GM23338 (cell line): ENCODE results near the gene IKBKE.

Experiments
- EZH2 ChIP-seq: fragments of 200-600 bp; sonication (generic); IDR thresholded peaks from one replicate; pipeline ENCODE4 v1.8.0; 2017; ENCODE audit warnings: antibody characterized with exemption, mild to moderate bottlenecking, low read depth; ENCODE audit not compliant: unreplicated experiment
- EZH2phosphoT487 ChIP-seq: fragments of 200-600 bp; sonication (generic); IDR thresholded peaks from one replicate; pipeline ENCODE4 v1.8.1; 2018; ENCODE audit warnings: antibody characterized with exemption; ENCODE audit not compliant: unreplicated experiment
- POLR2AphosphoS5 ChIP-seq: IDR thresholded peaks from 2 replicates; pipeline ENCODE4 v1.6.1; 2016; ENCODE audit warnings: antibody characterized with exemption, low read depth
- REST ChIP-seq: IDR thresholded peaks from one replicate; pipeline ENCODE4 v1.6.1; 2018; ENCODE audit warnings: antibody characterized with exemption; ENCODE audit not compliant: unreplicated experiment
- ZNF114 ChIP-seq: fragments of 250-450 bp; sonication (Bioruptor Pico); IDR thresholded peaks from 2 replicates; pipeline ENCODE4 v1.5.0; 2020; ENCODE audit warnings: mild to moderate bottlenecking, moderate library complexity
- ZNF331 ChIP-seq: fragments of 250-450 bp; sonication (Bioruptor Pico); IDR thresholded peaks from 2 replicates; pipeline ENCODE4 v1.5.0; 2020; ENCODE audit warnings: low read depth, mild to moderate bottlenecking, moderate library complexity
- TF ChIP-seq, protein P1 (sequence below), 2 experiments: fragments of 200-600 bp in 1 of 2; sonication (generic) in 1 of 2; conservative IDR thresholded peaks; 2 replicates each; pipeline versions ENCODE4 v1.5.1 to v1.6.1; 2016 to 2017; ENCODE audit warnings: antibody characterized with exemption in 2 of 2, low read depth in 2 of 2, mild to moderate bottlenecking in 2 of 2, moderate library complexity in 1 of 2
- TF ChIP-seq, protein P2 (sequence below): IDR thresholded peaks from 2 replicates; pipeline ENCODE4 v1.6.1; 2016; ENCODE audit warnings: antibody characterized with exemption

- no peak for TF ChIP-seq POLR2AphosphoS5
- TF ChIP-seq, protein P1, sequence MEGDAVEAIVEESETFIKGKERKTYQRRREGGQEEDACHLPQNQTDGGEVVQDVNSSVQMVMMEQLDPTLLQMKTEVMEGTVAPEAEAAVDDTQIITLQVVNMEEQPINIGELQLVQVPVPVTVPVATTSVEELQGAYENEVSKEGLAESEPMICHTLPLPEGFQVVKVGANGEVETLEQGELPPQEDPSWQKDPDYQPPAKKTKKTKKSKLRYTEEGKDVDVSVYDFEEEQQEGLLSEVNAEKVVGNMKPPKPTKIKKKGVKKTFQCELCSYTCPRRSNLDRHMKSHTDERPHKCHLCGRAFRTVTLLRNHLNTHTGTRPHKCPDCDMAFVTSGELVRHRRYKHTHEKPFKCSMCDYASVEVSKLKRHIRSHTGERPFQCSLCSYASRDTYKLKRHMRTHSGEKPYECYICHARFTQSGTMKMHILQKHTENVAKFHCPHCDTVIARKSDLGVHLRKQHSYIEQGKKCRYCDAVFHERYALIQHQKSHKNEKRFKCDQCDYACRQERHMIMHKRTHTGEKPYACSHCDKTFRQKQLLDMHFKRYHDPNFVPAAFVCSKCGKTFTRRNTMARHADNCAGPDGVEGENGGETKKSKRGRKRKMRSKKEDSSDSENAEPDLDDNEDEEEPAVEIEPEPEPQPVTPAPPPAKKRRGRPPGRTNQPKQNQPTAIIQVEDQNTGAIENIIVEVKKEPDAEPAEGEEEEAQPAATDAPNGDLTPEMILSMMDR (conservative IDR thresholded peaks at IDR 0.05; ENCODE audit: low read depth in 2 of 2) = no peak
- no peak for TF ChIP-seq EZH2phosphoT487
- no peak for TF ChIP-seq ZNF114
- TF ChIP-seq EZH2 = no peak
- TF ChIP-seq, protein P2, sequence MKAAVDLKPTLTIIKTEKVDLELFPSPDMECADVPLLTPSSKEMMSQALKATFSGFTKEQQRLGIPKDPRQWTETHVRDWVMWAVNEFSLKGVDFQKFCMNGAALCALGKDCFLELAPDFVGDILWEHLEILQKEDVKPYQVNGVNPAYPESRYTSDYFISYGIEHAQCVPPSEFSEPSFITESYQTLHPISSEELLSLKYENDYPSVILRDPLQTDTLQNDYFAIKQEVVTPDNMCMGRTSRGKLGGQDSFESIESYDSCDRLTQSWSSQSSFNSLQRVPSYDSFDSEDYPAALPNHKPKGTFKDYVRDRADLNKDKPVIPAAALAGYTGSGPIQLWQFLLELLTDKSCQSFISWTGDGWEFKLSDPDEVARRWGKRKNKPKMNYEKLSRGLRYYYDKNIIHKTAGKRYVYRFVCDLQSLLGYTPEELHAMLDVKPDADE = no peak
- TF ChIP-seq REST = no peak
- no peak for TF ChIP-seq ZNF331
Measured at GRCh38 chr1:206529425-206529824, 59.1 kb downstream of the IKBKE start.
